H9 (cell line): Measurements from ENCODE around the gene SLX4IP. TPM values are rescaled to one million over a fixed set of nuclear protein-coding genes. Genes with fewer than 3 reads are reported as not detected.

Experiments used
- DNase-seq: peaks from one replicate; pipeline ENCODE4 v3.0.0-alpha.2; 2017
- H2AFZ ChIP-seq: one replicate; pipeline ENCODE4 v1.6.1; 2013; ENCODE audit warnings: mild to moderate bottlenecking, low read length, control low read depth, moderate library complexity
- H2AK5ac ChIP-seq: 2 replicates; pipeline ENCODE4 v1.6.1; 2013; ENCODE audit warnings: low read length, control low read depth, mixed read lengths; ENCODE audit not compliant: insufficient read length
- H2BK120ac ChIP-seq: one replicate; pipeline ENCODE4 v1.6.1; 2013; ENCODE audit warnings: low read depth, mild to moderate bottlenecking, low read length, control low read depth, inconsistent platforms; ENCODE audit not compliant: poor library complexity, severe bottlenecking
- H2BK12ac ChIP-seq: 2 replicates; pipeline ENCODE4 v1.6.1; 2013; ENCODE audit warnings: low read length, control low read depth, mixed read lengths, low read depth; ENCODE audit not compliant: insufficient read length
- H2BK15ac ChIP-seq: 2 replicates; pipeline ENCODE4 v1.6.1; 2013; ENCODE audit warnings: low read depth, low read length, control low read depth
- H2BK20ac ChIP-seq: one replicate; pipeline ENCODE4 v1.6.1; 2013; ENCODE audit warnings: low read depth, mild to moderate bottlenecking, low read length, control low read depth, inconsistent platforms; ENCODE audit not compliant: poor library complexity, severe bottlenecking
- H2BK5ac ChIP-seq: 2 replicates; pipeline ENCODE4 v1.6.1; 2013; ENCODE audit warnings: low read length, control low read depth, mixed read lengths; ENCODE audit not compliant: insufficient read length
- H3K14ac ChIP-seq: 2 replicates; pipeline ENCODE4 v1.6.1; 2013; ENCODE audit warnings: low read length, control low read depth; ENCODE audit not compliant: insufficient read depth
- H3K18ac ChIP-seq: 2 replicates; pipeline ENCODE4 v1.6.1; 2013; ENCODE audit warnings: low read depth, mild to moderate bottlenecking, mixed read lengths, low read length, control low read depth; ENCODE audit not compliant: insufficient read length
- H3K23ac ChIP-seq: 2 replicates; pipeline ENCODE4 v1.6.1; 2013; ENCODE audit warnings: low read length, control low read depth, mixed read lengths, low read depth; ENCODE audit not compliant: insufficient read length
- H3K23me2 ChIP-seq: 2 replicates; pipeline ENCODE4 v1.6.1; 2013; ENCODE audit warnings: low read depth, mild to moderate bottlenecking, mixed read lengths, low read length, control low read depth; ENCODE audit not compliant: insufficient read length, poor library complexity, severe bottlenecking
- H3K27ac ChIP-seq: 2 replicates; pipeline ENCODE4 v1.5.1; 2013; ENCODE audit warnings: low read length, control low read depth, mixed read lengths, low read depth; ENCODE audit not compliant: insufficient read length
- H3K27me3 ChIP-seq: 2 replicates; pipeline ENCODE4 v1.6.1; 2013; ENCODE audit warnings: low read length, control low read depth, inconsistent platforms; ENCODE audit not compliant: insufficient read depth
- H3K4ac ChIP-seq: 2 replicates; pipeline ENCODE4 v1.6.1; 2013; ENCODE audit warnings: low read depth, mild to moderate bottlenecking, control low read depth, inconsistent platforms, low read length, moderate library complexity
- H3K4me1 ChIP-seq: 2 replicates; pipeline ENCODE4 v1.6.1; 2013; ENCODE audit warnings: low read length, control low read depth, inconsistent platforms; ENCODE audit not compliant: insufficient read depth
- H3K4me2 ChIP-seq: 2 replicates; pipeline ENCODE4 v1.6.1; 2013; ENCODE audit warnings: low read length, control low read depth, mixed read lengths; ENCODE audit not compliant: insufficient read length, insufficient read depth
- H3K56ac ChIP-seq: 2 replicates; pipeline ENCODE4 v1.6.1; 2013; ENCODE audit warnings: low read depth, mild to moderate bottlenecking, mixed read lengths, low read length, control low read depth; ENCODE audit not compliant: insufficient read length
- H3K79me1 ChIP-seq: 2 replicates; pipeline ENCODE4 v1.6.1; 2013; ENCODE audit warnings: low read depth, mild to moderate bottlenecking, moderate library complexity, low read length, control low read depth, inconsistent platforms; ENCODE audit not compliant: insufficient read depth, poor library complexity, severe bottlenecking
- H3K79me2 ChIP-seq: 2 replicates; pipeline ENCODE4 v1.6.1; 2013; ENCODE audit warnings: low read length, control low read depth, inconsistent platforms; ENCODE audit not compliant: insufficient read depth
- H3K9ac ChIP-seq: 2 replicates; pipeline ENCODE4 v1.6.1; 2013; ENCODE audit warnings: low read length, control low read depth, mixed read lengths; ENCODE audit not compliant: insufficient read length; ENCODE audit errors: extremely low read depth
- H3K9me3 ChIP-seq: one replicate; pipeline ENCODE4 v1.6.1; 2013; ENCODE audit warnings: low read depth, low read length, inconsistent platforms; ENCODE audit not compliant: control insufficient read depth
- H3T11ph ChIP-seq: one replicate; pipeline ENCODE4 v1.6.1; 2013; ENCODE audit warnings: mild to moderate bottlenecking, low read length, control low read depth, inconsistent platforms
- H4K20me1 ChIP-seq: one replicate; pipeline ENCODE4 v1.6.1; 2013; ENCODE audit not compliant: control insufficient read depth, insufficient read length, insufficient read depth
- H4K5ac ChIP-seq: 2 replicates; pipeline ENCODE4 v1.6.1; 2013; ENCODE audit warnings: low read depth, mild to moderate bottlenecking, mixed read lengths, low read length, control low read depth; ENCODE audit not compliant: insufficient read length
- H4K8ac ChIP-seq: replicated peaks from 2 replicates; pipeline ENCODE4 v1.6.1; 2013; ENCODE audit warnings: low read length, control low read depth, mixed read lengths, low read depth; ENCODE audit not compliant: insufficient read length
- H4K91ac ChIP-seq: 2 replicates; pipeline ENCODE4 v1.6.1; 2013; ENCODE audit warnings: low read depth, mild to moderate bottlenecking, moderate library complexity, mixed read lengths, low read length, control low read depth; ENCODE audit not compliant: insufficient read length
- H3K27ac Mint-ChIP-seq, 3 experiments: 2 replicates in 2 of 3; 3 replicates in 1 of 3; pipeline ENCODE4 v1.8.0; 2020 to 2021; ENCODE audit warnings: mixed read lengths in 3 of 3, mild to moderate bottlenecking in 1 of 3, moderate library complexity in 1 of 3
- H3K27me3 Mint-ChIP-seq: 2 replicates; pipeline ENCODE4 v1.8.0; 2021; ENCODE audit warnings: low read depth, mild to moderate bottlenecking, moderate library complexity, mixed read lengths
- H3K36me3 Mint-ChIP-seq, 3 experiments: 2 replicates in 2 of 3; 3 replicates in 1 of 3; pipeline ENCODE4 v1.8.0; 2020 to 2021; ENCODE audit warnings: low read depth in 3 of 3, mixed read lengths in 3 of 3; ENCODE audit not compliant: insufficient read depth in 1 of 3
- H3K4me1 Mint-ChIP-seq, 2 experiments: 2 replicates each; pipeline ENCODE4 v1.8.0; 2020; ENCODE audit warnings: mixed read lengths in 2 of 2
- H3K4me3 Mint-ChIP-seq, 2 experiments: 2 replicates in 1 of 2; 3 replicates in 1 of 2; pipeline ENCODE4 v1.8.0; 2020 to 2021; ENCODE audit warnings: mild to moderate bottlenecking in 2 of 2, mixed read lengths in 2 of 2, moderate library complexity in 1 of 2
- H3K9me3 Mint-ChIP-seq, 2 experiments: 2 replicates in 1 of 2; 3 replicates in 1 of 2; pipeline ENCODE4 v1.8.0; 2020; ENCODE audit warnings: mild to moderate bottlenecking in 2 of 2, mixed read lengths in 2 of 2, moderate library complexity in 1 of 2
- WGBS: extraction: QIAGEN DNeasy Blood & Tissue Kit; methylation state at CpG from one replicate; pipeline ENCODE4 v1.1.7; 2013; ENCODE audit warnings: missing lambda C conversion rate, low lambda C conversion rate, mixed read lengths; ENCODE audit not compliant: insufficient read length; ENCODE audit errors: extremely low coverage; 5-methylcytosine and 5-hydroxymethylcytosine counted together
- total RNA-seq: library from RNA; stranded (reverse); gene quantifications from 2 replicates; pipeline ENCODE4 v1.2.1, GENCODE V29; 2021
- TF ChIP-seq, protein P1 (sequence below): fragments of 200-600 bp; sonication (generic); conservative IDR thresholded peaks from 3 replicates; pipeline ENCODE4 v1.8.0; 2021; ENCODE audit warnings: antibody characterized with exemption, mild to moderate bottlenecking

The SLX4IP gene
- total RNA-seq, 1 experiment from 2014 or later = 7.9 TPM

DNA sequence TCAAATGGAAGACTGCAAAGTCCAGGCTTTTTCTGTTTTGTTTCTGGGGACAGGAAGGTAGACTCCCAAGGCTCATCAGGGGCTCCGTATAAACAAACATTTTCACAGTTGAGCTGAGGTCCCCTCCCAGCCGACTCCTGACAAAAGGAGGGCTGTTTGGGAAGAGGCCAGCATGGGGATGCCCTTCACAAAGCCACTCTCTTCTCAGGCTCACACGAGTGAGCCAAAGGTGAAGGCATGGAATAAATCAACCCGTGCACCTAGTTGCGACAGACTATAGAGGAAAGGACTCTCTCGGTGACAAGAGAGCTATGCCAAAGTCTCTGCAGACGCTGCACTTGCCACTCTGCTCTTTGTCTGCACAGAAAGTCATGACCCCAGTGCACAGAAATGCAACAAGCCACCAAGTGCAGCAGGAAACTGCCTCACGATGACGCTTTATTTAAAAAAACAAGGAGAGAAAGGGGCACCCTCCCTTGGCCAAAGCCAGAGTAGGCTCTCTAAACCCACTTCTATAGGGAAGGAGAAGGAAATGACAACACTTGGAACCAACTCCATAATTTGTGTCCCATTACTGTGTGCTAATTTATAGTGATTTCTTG is 217.7 kb downstream of the SLX4IP start:
- Histone ChIP-seq H2BK15ac (no peak overlapping the region), H3K27me3 (no peaks in the 10 kb centered on the region), H2BK120ac (no peak overlapping the region), H3K9me3 (no peaks in the 10 kb centered on the region), H3K4me1 (peaks cover 23% of the 10 kb centered on the region; the same call in 1 of the 2 replicates), H3K23ac (no peak overlapping the region), H2BK5ac (no peak overlapping the region), H3K4me2 (no peak overlapping the region), H3K18ac (no peak overlapping the region), H3K14ac (no peak overlapping the region), H3K9ac (no peak overlapping the region), H2BK12ac (no peak overlapping the region), H4K8ac (no peak overlapping the region), H3K27ac (no peak overlapping the region), H4K20me1 (no peaks in the 10 kb centered on the region), H3T11ph (no peak overlapping the region), H3K79me2 (no peaks in the 10 kb centered on the region), H3K79me1 (peaks cover 4% of the 10 kb centered on the region), H4K5ac (no peak overlapping the region), H2AFZ (no peak overlapping the region), H4K91ac (no peak overlapping the region), H3K56ac (no peak overlapping the region), H3K4ac (no peak overlapping the region), H2AK5ac (no peak overlapping the region), H2BK20ac (no peak overlapping the region), H3K23me2 (no peaks in the 10 kb centered on the region)
- Mint-ChIP-seq H3K27me3 (no peaks in the 10 kb centered on the region), H3K4me3 (peak overlapping the region in 1 of 2 experiments; percentile 42; a peak in 1 of 5 replicates), H3K4me1 (peaks cover 88 to 95% of the 10 kb centered on the region in 2 experiments), H3K9me3 (no peaks in the 10 kb centered on the region), H3K27ac (peak overlapping the region; percentile 46 to 94 (median 64); a peak in 3 of 7 replicates), H3K36me3 (peaks cover 34 to 92% (median 65%) of the 10 kb centered on the region in 3 experiments)
- DNase-seq = no peak
- WGBS = no CpG with 5 or more reads among the region's 9 CpGs
- TF ChIP-seq, protein P1, sequence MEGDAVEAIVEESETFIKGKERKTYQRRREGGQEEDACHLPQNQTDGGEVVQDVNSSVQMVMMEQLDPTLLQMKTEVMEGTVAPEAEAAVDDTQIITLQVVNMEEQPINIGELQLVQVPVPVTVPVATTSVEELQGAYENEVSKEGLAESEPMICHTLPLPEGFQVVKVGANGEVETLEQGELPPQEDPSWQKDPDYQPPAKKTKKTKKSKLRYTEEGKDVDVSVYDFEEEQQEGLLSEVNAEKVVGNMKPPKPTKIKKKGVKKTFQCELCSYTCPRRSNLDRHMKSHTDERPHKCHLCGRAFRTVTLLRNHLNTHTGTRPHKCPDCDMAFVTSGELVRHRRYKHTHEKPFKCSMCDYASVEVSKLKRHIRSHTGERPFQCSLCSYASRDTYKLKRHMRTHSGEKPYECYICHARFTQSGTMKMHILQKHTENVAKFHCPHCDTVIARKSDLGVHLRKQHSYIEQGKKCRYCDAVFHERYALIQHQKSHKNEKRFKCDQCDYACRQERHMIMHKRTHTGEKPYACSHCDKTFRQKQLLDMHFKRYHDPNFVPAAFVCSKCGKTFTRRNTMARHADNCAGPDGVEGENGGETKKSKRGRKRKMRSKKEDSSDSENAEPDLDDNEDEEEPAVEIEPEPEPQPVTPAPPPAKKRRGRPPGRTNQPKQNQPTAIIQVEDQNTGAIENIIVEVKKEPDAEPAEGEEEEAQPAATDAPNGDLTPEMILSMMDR = no peak
